Stimulated activated CD4-positive, alpha-beta T cell treated with anti-CD3 and anti-CD28 coated beads, TNF-alpha, amount 100 ng/mL, for 48 hours (primary cell): ENCODE measurements around the gene GAN.
"Not testable (repeated sequence)": the region's sequence is repeated elsewhere in the genome, so short reads cannot be mapped to it uniquely, and the experiment has no call there.

Experiments used
- DNase-seq, 3 donors: peaks; one replicate each; pipeline ENCODE4 v3.0.0-alpha.2; 2020; ENCODE audit warnings: low read depth in 3 of 3

Gene GAN

DNA sequence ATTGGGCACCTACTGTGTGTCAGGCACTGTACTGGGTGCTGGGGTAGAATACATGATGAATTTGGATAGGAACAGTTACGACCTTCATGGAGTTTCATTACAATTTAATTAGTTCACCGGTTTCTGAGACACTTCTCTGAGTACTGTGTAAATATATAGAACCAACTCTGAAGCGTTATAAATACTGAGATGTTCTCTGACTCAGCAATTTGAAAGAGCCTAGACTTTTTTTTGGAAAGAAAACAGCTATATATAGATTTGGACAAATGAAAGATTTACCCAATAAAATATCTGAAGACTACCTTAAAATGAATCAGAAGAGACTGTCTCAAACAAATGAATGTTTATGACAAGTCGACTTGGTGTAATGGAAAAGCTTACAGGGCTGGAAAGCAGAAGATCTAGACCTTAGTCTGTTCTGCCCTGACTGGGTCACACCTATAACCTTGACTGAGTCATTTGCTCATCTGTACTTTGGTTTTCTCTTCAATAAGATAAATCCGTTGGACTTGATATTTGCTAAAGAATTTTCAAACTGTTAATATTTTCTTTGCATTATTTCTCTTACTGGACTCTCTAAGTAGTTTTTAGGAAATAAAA is 4.6 kb upstream of the GAN start:
- DNase-seq = no peak

- DNase-seq = no peak
These were observed 3.0 kb upstream of the GAN start for GRCh38 chr16:81311762-81312161.

- DNase-seq = no peak
These were observed 810 bp upstream of the GAN start for GRCh38 chr16:81313701-81314602.

DNA sequence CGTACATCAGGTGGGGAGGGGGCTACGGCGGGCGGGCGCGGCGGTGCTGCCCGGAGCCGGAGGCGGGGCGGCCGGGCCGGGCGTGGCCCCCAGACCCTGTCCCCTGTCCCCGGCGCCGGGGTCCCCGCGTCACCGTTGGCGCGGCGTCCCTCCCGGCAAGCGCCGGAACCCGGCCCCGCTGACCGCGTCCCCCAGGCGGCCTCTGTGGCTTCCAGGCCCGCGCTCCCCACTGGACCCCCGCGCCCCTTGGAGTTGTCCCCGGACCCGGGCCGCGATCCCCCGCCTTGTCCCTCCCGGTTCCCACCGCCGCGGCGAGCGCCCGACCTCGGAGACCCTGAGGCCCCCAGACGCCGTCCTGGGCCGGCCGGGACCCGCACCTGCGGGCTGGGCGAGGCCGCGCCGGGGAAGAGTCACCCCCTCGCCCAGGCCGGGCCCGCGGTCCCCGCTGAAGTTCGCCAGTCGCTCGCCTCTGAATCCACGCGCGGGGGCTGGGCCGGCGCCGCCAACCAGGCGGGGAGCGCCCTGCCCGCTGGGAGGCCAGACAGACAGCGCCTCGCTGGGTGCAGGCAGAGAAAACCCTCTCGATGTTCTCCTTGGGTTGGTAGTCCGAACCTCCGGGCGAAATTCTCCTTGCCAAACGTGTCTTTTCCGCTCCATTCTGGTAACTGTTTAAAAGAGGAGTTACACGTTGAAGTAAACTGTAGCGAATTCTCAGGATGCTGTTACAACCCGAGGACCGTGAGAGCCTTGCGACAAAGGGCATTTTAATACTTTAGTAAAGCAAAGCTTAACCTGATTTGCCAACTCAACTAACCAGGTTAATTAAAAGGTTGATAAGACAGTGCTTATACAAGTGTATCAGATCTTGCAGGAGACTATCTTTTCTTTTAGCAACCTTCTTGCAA is 761 bp downstream of the GAN start:
- peak in 1 of 3 donors; percentile 39 for DNase-seq

DNA sequence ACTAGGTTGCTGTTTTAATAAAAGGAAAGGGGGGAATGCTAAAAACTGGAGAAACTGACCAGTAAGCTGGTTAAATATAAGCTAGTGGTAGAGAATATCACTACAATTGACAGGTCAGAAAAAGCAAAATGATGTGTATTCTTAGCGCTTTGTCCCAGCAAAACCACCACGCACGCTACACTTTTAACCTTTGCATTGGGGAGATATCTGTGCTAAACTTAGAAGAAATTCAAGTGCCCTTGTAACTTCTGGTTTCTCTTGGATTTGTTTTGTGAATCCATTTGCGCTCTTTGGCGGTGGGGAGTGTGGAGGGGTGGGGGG is 1.4 kb downstream of the GAN start:
- DNase-seq = no peak

DNA sequence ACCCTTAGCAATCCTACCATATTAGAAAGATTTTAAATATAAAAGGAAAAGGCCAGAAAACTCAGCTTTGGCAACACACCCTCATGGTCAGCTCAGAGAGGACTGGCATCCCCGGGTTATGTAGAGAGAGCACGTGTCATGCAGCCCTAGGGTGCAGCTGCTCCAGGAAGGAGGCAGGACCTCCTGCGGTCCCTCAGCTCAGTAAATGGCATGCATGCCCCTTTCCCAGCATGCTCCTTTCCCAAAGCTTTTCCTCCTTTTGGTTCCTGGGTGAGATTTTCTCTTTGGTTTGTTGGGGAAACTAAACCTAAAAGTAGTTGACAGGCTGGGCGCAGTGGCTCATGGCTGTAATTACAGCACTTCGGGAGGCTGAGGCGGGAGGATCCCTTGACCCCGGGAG is 3.9 kb downstream of the GAN start:
- no peak for DNase-seq

DNA sequence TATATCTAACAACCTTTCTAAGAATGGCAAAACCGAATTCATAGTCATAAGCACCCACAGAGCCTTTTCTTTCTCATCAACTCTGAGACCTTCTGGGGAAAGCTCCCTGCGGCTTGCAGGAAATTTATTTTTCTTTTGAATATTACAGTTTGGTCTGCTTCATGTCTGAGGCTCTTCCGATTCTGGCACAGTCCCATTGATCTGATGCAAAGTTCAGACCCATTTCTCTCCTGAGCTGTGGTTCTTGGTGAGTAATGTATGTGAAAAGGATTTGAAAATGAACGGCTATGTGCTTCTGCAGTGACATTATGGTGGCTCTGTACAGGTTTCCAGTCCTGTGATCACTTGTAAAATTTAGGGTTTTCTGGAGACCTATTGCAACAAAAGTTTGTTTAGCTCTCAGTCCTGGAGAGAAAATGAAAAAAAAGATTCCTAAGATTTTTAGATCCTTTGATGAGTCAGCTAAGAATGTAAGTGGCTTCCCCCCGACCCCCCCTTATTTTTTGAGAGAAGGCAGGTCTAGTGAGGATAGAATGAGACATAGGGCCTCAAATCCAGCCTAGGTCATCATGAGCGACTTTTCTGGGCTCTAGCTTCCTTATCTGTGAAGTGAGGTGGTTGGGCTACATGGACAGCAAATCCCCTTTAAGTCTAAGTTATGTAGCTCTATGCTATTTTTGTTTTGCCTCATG is 4.6 kb downstream of the GAN start:
- no peak for DNase-seq

GRCh38 chr16:81321039-81321438 is 6.3 kb downstream of the GAN start:
- DNase-seq = no peak

DNA sequence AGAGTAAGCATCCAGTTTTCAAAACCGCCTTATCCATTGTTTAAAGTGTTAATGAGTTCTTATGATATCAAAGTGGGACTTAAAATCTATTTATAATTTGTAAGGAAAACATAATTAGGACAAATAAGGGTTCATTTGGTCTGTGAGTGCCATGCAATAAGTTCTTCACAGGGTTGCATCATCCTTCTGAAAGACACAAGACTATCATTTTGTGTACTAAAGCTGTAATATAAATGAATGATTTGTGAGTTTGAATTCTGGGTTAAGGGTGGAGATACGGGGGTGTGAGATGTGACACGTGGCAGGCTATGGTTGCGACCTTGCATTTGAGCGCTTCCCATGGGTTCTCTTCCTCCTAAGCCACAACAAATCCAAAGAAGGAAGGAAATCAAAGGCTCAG is 6.8 kb downstream of the GAN start:
- no peak for DNase-seq

- DNase-seq = no peak
These were observed 10.0 kb downstream of the GAN start for GRCh38 chr16:81324808-81325207.

- DNase-seq = no peak
These were observed 12.2 kb downstream of the GAN start for GRCh38 chr16:81327011-81327410.

DNA sequence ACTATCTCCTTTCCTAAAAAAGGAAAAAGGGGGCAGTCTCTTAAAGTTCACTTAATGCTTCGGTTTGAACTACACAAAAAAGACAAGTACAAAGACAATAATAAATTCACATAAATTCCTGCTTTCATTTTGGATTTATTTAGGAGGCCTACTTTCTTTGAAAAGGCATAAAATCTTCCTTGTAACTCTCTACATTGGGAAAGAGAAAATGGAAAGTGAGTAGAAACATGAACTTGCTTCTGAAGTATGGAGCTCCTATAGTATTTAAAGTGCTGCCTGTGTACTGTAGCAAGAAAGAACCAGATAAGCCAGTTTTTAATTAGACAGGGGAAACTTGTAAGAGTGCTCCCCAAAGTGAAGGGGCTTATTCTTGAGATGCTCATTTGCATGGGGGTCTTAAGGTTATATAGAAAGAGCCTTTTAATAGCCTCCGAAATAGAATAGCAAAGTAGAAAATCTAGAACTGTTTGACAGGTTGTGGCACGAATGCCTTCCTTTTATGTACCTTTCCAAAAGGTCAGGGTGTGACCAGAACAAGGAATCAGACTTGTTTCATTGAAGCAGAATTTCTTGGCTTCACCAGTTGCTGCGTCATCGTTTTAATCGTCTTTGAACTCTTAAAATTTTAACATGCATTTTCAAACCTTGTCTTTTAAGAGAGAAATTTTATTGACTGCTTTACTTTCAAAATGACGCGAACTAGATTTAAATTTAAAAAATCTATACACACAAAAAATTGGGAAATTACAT is 12.9 kb downstream of the GAN start:
- no peak for DNase-seq

DNA sequence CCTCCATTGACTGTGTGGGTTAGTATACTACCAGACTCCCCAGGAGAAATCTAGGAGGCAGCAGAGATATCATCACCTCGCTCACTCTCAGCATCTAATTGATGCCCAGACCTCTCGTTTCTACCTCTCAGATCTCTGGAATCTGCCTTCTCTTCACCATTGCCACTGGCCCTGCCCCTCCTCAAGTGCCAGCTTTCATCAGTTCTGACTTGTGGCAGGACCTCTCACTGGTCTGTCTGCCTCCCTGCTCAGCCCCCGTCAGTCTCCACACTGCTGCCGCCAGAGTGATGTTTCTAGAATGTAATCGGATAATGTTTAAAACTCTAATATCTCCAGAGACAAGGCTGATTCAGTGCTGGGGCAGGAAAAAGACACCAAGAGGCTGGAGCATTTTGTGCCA is 15.2 kb downstream of the GAN start:
- DNase-seq = no peak

DNA sequence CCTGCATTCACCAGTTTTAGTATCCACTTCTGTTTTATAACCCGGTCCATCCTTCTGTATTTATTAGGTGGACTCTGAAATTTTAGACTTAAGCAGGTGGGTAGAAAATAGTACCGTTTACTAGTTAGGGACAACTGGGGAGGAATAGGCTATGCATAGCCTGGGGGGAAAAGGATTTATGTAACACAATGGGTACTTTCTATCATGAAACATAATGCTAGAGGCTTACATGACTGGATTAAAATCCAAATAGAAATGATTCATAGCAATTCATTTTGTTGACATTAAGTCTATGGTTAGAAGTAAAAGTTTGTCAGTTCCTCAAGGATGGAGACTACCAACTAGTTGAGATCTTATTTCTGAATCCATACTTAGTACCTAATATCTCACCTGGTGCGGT is 18.6 kb downstream of the GAN start:
- no peak for DNase-seq

- peak in 1 of 3 donors; percentile 28 for DNase-seq
These were observed 20.9 kb downstream of the GAN start for GRCh38 chr16:81335669-81336068.

- DNase-seq = no peak
These were observed 22.3 kb downstream of the GAN start for GRCh38 chr16:81337097-81337496.

- DNase-seq = not testable (repeated sequence)
These were observed 30.4 kb downstream of the GAN start for GRCh38 chr16:81345172-81345571.

DNA sequence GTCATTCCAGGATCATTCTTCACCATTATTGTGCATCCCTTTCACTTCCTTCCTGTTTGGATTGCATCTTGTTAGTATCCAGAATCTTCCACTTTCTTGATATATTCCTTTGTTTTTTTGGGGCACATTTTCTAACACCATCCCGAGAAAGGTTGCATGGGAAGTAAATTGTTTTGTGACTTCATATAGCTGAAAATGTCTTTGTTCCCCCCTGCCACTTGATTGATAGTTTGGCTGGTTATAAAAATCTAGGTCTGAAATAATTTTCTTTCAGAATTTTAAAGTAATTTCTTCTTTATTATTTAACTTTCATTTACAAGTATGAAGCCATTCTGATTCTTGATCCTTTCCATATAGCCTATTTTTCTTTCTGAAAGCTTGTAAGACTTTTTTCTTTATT is 32.7 kb downstream of the GAN start:
- DNase-seq = no peak

GRCh38 chr16:81349608-81350305 is 35.0 kb downstream of the GAN start:
- no peak for DNase-seq

GRCh38 chr16:81350306-81350615 is 35.5 kb downstream of the GAN start:
- DNase-seq = no peak

GRCh38 chr16:81353895-81354294 is 39.1 kb downstream of the GAN start:
- DNase-seq = no peak
